ENCODE data around the gene SLC35G1. TPM values are rescaled to one million over a fixed set of nuclear protein-coding genes. Genes with fewer than 3 reads are reported as not detected.

SLC35G1 gene, protein sequence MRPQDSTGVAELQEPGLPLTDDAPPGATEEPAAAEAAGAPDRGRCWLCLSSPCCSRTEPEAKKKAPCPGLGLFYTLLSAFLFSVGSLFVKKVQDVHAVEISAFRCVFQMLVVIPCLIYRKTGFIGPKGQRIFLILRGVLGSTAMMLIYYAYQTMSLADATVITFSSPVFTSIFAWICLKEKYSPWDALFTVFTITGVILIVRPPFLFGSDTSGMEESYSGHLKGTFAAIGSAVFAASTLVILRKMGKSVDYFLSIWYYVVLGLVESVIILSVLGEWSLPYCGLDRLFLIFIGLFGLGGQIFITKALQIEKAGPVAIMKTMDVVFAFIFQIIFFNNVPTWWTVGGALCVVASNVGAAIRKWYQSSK
- total RNA-seq (2016; rRNA removed; fragmentation: Illumina TruSeq; extraction: Trizol): 3.5 and 4.5 TPM in 2 replicates
- 0.81 and 1.2 TPM in 2 replicates for total RNA-seq (2016; cell fraction: cytosol; rRNA removed; fragmentation: Illumina TruSeq; extraction: Trizol; ENCODE audit: low read depth)
- 4.2 and 4.8 TPM in 2 replicates for total RNA-seq (2016; cell fraction: insoluble cytoplasmic fraction; rRNA removed; fragmentation: Illumina TruSeq; extraction: Trizol)
- 3.2 and 3.4 TPM in 2 replicates for total RNA-seq (2016; cell fraction: membrane; rRNA removed; fragmentation: Illumina TruSeq; extraction: Trizol)
- total RNA-seq (2016; cell fraction: nucleus; rRNA removed; fragmentation: Illumina TruSeq; extraction: Trizol): 4.7 and 5.3 TPM in 2 replicates
- polyA plus RNA-seq (2011; rRNA removed): 2.1 and 2.5 TPM in 2 replicates
- 1.0 and 1.3 TPM in 2 replicates for polyA plus RNA-seq (2011; cell fraction: cytosol; rRNA removed)
- 1.2 and 1.4 TPM in 2 replicates for polyA plus RNA-seq (2011; cell fraction: nucleus; rRNA removed)
- 1.7 and 2.2 TPM in 2 replicates for polyA plus RNA-seq (2012)
- polyA plus RNA-seq (2016; cell fraction: cytosol; fragmentation: Illumina TruSeq; extraction: Trizol; ENCODE audit: low read depth): 1.3 and 1.4 TPM in 2 replicates
- polyA plus RNA-seq (2016; cell fraction: insoluble cytoplasmic fraction; fragmentation: Illumina TruSeq; extraction: Trizol; ENCODE audit: low read depth): 4.4 and 4.6 TPM in 2 replicates
- polyA plus RNA-seq (2016; cell fraction: membrane; fragmentation: Illumina TruSeq; extraction: Trizol; ENCODE audit: low read depth): 2.9 and 3.0 TPM in 2 replicates
- polyA plus RNA-seq (2016; cell fraction: nucleus; fragmentation: Illumina TruSeq; extraction: Trizol; ENCODE audit: insufficient read depth, low read depth): 5.6 and 7.4 TPM in 2 replicates
- 2.3 and 11.0 TPM in 2 replicates for polyA minus RNA-seq (2011; rRNA and poly(A)+ RNA removed; ENCODE audit: low replicate concordance)
- 1.1 and 1.2 TPM in 2 replicates for polyA minus RNA-seq (2011; cell fraction: cytosol; rRNA and poly(A)+ RNA removed)
- 3.1 and 4.0 TPM in 2 replicates for polyA minus RNA-seq (2011; cell fraction: nucleus; rRNA and poly(A)+ RNA removed)
- Bru-seq, nascent RNA: percentile 42 among the genes with signal in this experiment
- BruChase-seq, experiment 1, labeled RNA remaining after a 6-hour chase: percentile 49 among the genes with signal in this experiment
- BruChase-seq, experiment 2, labeled RNA remaining after a 2-hour chase: percentile 37 among the genes with signal in this experiment
- long read RNA-seq, experiment 1, partial matches to known transcripts: 0 of 2 reads
- long read RNA-seq, experiment 1, other reads (novel, unspliced or antisense): 1 of 2 reads
- long read RNA-seq, experiment 2, partial matches to known transcripts: 0 of 5 reads
- long read RNA-seq, experiment 2, other reads (novel, unspliced or antisense): 5 of 5 reads

DNA sequence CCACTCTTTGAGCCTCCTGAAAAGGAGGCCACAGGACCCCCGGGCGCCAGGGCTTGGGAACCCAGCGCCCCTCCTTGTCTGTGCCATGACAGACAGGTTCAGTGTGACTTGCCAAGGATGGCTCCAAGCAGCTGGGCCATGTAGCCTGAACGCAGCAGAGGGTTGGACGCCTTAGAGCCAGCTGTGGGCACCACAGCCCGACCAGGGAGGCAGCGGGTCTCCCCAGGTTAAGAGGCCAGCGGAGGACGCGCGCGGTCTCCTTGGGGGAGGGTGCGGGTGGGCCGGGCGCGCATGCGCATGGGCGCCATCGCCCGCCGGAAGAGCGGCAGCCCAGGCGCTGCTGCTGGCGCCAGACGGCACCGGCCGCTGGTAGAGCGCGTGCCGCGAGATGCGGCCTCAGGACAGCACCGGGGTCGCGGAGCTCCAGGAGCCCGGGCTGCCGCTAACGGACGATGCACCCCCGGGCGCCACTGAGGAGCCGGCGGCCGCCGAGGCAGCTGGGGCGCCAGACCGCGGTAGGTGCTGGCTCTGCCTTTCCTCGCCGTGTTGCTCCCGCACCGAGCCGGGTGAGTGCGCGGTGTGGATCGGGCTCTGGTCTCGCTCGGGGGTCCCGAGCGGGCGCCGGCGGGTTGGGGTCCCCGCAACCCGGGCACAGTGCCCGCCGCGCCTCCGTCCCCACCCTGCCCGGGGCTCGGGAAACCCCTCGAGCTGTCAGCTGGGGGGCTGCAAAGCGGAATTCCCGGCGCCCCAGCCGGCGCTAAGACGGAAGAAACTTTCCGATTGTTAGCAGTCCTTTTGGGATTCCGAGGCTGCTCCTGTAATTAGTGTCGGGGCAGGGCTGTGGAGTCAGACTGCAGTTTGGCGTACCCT lies at the start of gene SLC35G1:
Gene SLC35G1 (plus strand): TSS at position 333 of the 870 bp plus-strand sequence. CDS start 56 bp downstream, at position 389.
- Histone ChIP-seq H3K36me3 (replicated peaks in 1 of 2; ENCODE audit: control insufficient read depth in 1 of 2, insufficient read depth in 2 of 2, low read length in 2 of 2) (no peaks in the 10 kb centered on the region), H3K9me3 (ENCODE audit: low read length) (no peaks in the 10 kb centered on the region), H3K4me1 (ENCODE audit: insufficient read depth, low read length) (peaks cover 5% of the 10 kb centered on the region; the same call in 1 of the 2 replicates), H3K4me3 (replicated peaks in 1 of 3; ENCODE audit: insufficient read depth in 1 of 3, low read depth in 2 of 3, low read length in 3 of 3) (peak within 1 kb of the TSS; percentile 34 to 77 (median 68); a peak in 5 of 6 replicates), H3K9ac (ENCODE audit: insufficient read depth, low read depth, low read length) (peak within 1 kb of the TSS; percentile 70), H2AFZ (ENCODE audit: low read length) (peak within 1 kb of the TSS; percentile 85), H4K20me1 (ENCODE audit: insufficient read depth, low read length) (no peaks in the 10 kb centered on the region), H3K79me2 (ENCODE audit: insufficient read depth, low read length) (no peaks in the 10 kb centered on the region), H3K27ac (ENCODE audit: extremely low read length, insufficient read depth, low read length) (no peak within 1 kb of the TSS), H3K27me3 (ENCODE audit: control insufficient read depth in 1 of 2, insufficient read depth in 2 of 2, low read length in 2 of 2) (peaks cover 0 to 6% of the 10 kb centered on the region in 2 experiments; a peak in 2 of 5 replicates), H3K4me2 (ENCODE audit: low read depth, low read length) (peak within 1 kb of the TSS; percentile 69)
- intact Hi-C loops (cut with micrococcal nuclease; ENCODE audit: unreplicated experiment): no loop called here
- in situ Hi-C loops (cut with HindIII; ENCODE audit: extremely low pct_ligation_motif_present, low pct_unique_long_range_greater_than_20kb): no loop called here
- ChIA-PET POLR2A (no interaction called here), CTCF (ENCODE audit: low intra/inter-chr PET ratio, low total read pairs) (no interaction called here)
- FAIRE-seq (no peak), DNase-seq (ENCODE audit: low spot score) (peak; percentile 25), ATAC-seq (peak; percentile 93)
- 41% methylated on average over 26 of the region's 82 CpGs for WGBS (ENCODE audit: low lambda C conversion rate)
- no TSS peak for BruUV-seq (replicated peaks)
- TF ChIP-seq SETDB1 (CRISPR knock-in tag; IDR thresholded peaks at IDR 0.05; ENCODE audit: borderline replicate concordance): no peak
- TF ChIP-seq GPN1 (CRISPR knock-in tag; IDR thresholded peaks at IDR 0.05; ENCODE audit: borderline replicate concordance): no peak
- no peak for TF ChIP-seq ATAD3A (CRISPR knock-in tag; IDR thresholded peaks at IDR 0.05)
- peak; percentile 50 for TF ChIP-seq ZFX (CRISPR knock-in tag; IDR thresholded peaks at IDR 0.05; ENCODE audit: low read depth)
- TF ChIP-seq, protein P1, sequence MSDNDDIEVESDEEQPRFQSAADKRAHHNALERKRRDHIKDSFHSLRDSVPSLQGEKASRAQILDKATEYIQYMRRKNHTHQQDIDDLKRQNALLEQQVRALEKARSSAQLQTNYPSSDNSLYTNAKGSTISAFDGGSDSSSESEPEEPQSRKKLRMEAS (IDR thresholded peaks at IDR 0.05): peak; percentile 77
- peak; percentile 40; the same call in 1 of the 2 replicates for TF ChIP-seq NFKB2 (CRISPR knock-in tag; IDR thresholded peaks at IDR 0.05; ENCODE audit: borderline replicate concordance)
- TF ChIP-seq U2AF1 (optimal IDR thresholded peaks at IDR 0.05; ENCODE audit: low read depth, low read length): no peak
- no peak for TF ChIP-seq MIER2 (CRISPR knock-in tag; IDR thresholded peaks at IDR 0.05)
- peak; percentile 71 for TF ChIP-seq HOXA3 (CRISPR knock-in tag; IDR thresholded peaks at IDR 0.05)
- no peak for TF ChIP-seq ZFP36L1 (CRISPR knock-in tag; IDR thresholded peaks at IDR 0.05)
- TF ChIP-seq, protein P2, sequence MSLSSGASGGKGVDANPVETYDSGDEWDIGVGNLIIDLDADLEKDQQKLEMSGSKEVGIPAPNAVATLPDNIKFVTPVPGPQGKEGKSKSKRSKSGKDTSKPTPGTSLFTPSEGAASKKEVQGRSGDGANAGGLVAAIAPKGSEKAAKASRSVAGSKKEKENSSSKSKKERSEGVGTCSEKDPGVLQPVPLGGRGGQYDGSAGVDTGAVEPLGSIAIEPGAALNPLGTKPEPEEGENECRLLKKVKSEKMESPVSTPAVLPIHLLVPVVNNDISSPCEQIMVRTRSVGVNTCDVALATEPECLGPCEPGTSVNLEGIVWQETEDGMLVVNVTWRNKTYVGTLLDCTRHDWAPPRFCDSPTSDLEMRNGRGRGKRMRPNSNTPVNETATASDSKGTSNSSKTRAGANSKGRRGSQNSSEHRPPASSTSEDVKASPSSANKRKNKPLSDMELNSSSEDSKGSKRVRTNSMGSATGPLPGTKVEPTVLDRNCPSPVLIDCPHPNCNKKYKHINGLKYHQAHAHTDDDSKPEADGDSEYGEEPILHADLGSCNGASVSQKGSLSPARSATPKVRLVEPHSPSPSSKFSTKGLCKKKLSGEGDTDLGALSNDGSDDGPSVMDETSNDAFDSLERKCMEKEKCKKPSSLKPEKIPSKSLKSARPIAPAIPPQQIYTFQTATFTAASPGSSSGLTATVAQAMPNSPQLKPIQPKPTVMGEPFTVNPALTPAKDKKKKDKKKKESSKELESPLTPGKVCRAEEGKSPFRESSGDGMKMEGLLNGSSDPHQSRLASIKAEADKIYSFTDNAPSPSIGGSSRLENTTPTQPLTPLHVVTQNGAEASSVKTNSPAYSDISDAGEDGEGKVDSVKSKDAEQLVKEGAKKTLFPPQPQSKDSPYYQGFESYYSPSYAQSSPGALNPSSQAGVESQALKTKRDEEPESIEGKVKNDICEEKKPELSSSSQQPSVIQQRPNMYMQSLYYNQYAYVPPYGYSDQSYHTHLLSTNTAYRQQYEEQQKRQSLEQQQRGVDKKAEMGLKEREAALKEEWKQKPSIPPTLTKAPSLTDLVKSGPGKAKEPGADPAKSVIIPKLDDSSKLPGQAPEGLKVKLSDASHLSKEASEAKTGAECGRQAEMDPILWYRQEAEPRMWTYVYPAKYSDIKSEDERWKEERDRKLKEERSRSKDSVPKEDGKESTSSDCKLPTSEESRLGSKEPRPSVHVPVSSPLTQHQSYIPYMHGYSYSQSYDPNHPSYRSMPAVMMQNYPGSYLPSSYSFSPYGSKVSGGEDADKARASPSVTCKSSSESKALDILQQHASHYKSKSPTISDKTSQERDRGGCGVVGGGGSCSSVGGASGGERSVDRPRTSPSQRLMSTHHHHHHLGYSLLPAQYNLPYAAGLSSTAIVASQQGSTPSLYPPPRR (CRISPR knock-in tag; IDR thresholded peaks at IDR 0.05; ENCODE audit: borderline replicate concordance): no peak
- no peak for TF ChIP-seq ZNF724P (CRISPR knock-in tag; IDR thresholded peaks at IDR 0.05; ENCODE audit: borderline replicate concordance)

Measured in HepG2 (cell line).